ENCODE results near the gene RYR2. TPM values are rescaled to one million over a fixed set of nuclear protein-coding genes. Genes with fewer than 3 reads are reported as not detected.

The RYR2 gene
- total and polyA plus RNA-seq, 2 experiments from 2014 or later = 0.50 to 0.95 TPM

DNA sequence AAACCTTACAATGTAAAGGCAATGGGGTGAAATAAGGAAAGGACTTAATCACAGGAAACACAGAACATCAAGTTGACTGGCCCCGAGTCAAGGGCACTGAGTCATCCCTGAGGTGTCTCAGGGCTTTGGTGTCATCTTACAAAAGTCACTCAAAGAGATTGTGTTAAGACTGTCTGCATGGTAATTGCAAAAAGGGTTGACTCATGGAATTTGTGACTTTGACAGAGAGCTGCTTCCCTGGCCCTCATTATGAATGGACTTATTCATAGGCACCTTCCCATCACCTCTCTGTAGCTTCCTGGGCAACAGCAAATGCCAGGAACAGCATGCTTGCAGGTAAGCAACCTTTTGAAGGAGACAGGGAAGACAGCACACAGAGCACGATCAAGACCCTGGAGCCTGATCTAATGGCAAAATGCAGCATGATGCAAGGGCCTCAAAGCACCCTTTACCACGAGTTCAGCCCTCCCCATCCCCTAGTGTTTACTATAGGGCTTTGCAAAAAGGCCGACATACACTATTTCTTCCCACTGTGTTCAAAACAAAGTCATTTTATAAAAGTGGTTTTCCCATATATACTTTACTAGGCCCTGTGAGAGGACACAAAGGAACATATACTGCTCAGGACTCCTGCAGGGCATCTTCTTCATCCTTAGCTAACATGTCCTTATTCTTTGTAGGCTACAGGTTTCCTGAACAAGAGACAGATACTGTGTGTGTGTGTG lies 831.7 kb downstream of the RYR2 start:
- Histone ChIP-seq H3K4me3 (no peak overlapping the region), H3K27ac (no peak overlapping the region), H3K36me3 (replicated peaks; ENCODE audit: insufficient read depth, low read depth) (no peaks in the 10 kb centered on the region), H4K20me1 (ENCODE audit: insufficient read depth, poor library complexity, severe bottlenecking) (no peaks in the 10 kb centered on the region), H3K4me1 (ENCODE audit: insufficient read depth) (no peaks in the 10 kb centered on the region), H3K27me3 (no peaks in the 10 kb centered on the region), H2AFZ (no peak overlapping the region), H3K9me3 (ENCODE audit: low read depth) (no peaks in the 10 kb centered on the region), H3K9me2 (replicated peaks; ENCODE audit: insufficient read depth) (no peaks in the 10 kb centered on the region), H3K4me2 (no peak overlapping the region), H3K79me2 (no peaks in the 10 kb centered on the region)
- 60% methylated on average over 4 of the region's 4 CpGs for WGBS (ENCODE audit: low lambda C conversion rate, missing lambda C conversion rate)
- TF ChIP-seq CTCF (IDR thresholded peaks at IDR 0.05; ENCODE audit: poor library complexity) (no peak), EZH2 (IDR thresholded peaks at IDR 0.05; ENCODE audit: borderline replicate concordance) (no peak), EZH2phosphoT487 (IDR thresholded peaks at IDR 0.05; ENCODE audit: low read depth, severe bottlenecking, unreplicated experiment) (no peak)
- DNase-seq (ENCODE audit: low spot score) = peak; percentile 58

GRCh38 chr1:237875291-237875690 lies 833.3 kb downstream of the RYR2 start:
- Histone ChIP-seq H3K79me2 (no peaks in the 10 kb centered on the region), H3K4me3 (no peak overlapping the region), H3K36me3 (replicated peaks; ENCODE audit: insufficient read depth, low read depth) (no peaks in the 10 kb centered on the region), H3K9me3 (ENCODE audit: low read depth) (no peaks in the 10 kb centered on the region), H2AFZ (no peak overlapping the region), H3K9me2 (replicated peaks; ENCODE audit: insufficient read depth) (no peaks in the 10 kb centered on the region), H3K27ac (no peak overlapping the region), H3K4me2 (no peak overlapping the region), H3K4me1 (ENCODE audit: insufficient read depth) (no peaks in the 10 kb centered on the region), H3K27me3 (no peaks in the 10 kb centered on the region), H4K20me1 (ENCODE audit: insufficient read depth, poor library complexity, severe bottlenecking) (no peaks in the 10 kb centered on the region)
- no peak for DNase-seq (ENCODE audit: low spot score)
- no peak for TF ChIP-seq EZH2 (IDR thresholded peaks at IDR 0.05; ENCODE audit: borderline replicate concordance)
- TF ChIP-seq EZH2phosphoT487 (IDR thresholded peaks at IDR 0.05; ENCODE audit: low read depth, severe bottlenecking, unreplicated experiment) = no peak
- 94% methylated on average over 8 of the region's 8 CpGs for WGBS (ENCODE audit: low lambda C conversion rate, missing lambda C conversion rate)

DNA sequence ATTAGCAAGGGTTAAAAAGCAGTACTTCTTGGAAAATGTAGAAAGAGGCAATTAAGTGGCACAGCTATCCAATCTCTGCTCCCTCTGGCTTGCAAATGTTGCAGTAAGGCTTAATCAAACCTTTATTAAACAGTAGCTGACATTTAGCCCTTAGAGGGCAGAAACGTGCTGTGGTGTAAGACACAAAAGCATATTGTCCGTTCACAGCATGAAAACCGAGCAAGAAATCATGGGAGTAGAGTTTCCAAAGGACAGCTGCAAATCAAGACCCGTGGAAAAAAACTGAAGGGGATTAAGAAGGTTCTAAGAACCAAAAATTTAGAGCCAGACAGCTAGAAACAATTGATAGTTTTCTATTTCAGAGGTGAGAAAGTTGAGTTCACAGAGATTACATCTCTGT lies 835.6 kb downstream of the RYR2 start:
- H3K9me2 ChIP-seq (replicated peaks; ENCODE audit: insufficient read depth) = no peaks in the 10 kb centered on the region
- no peak overlapping the region for H3K27ac ChIP-seq
- H4K20me1 ChIP-seq (ENCODE audit: insufficient read depth, poor library complexity, severe bottlenecking) = no peaks in the 10 kb centered on the region
- H3K27me3 ChIP-seq = no peaks in the 10 kb centered on the region
- H3K36me3 ChIP-seq (replicated peaks; ENCODE audit: insufficient read depth, low read depth) = no peaks in the 10 kb centered on the region
- H2AFZ ChIP-seq = no peak overlapping the region
- DNase-seq (ENCODE audit: low spot score) = no peak
- H3K4me2 ChIP-seq = no peak overlapping the region
- no peak for TF ChIP-seq EZH2 (IDR thresholded peaks at IDR 0.05; ENCODE audit: borderline replicate concordance)
- no peak for TF ChIP-seq CTCF (IDR thresholded peaks at IDR 0.05; ENCODE audit: poor library complexity)
- TF ChIP-seq EZH2phosphoT487 (IDR thresholded peaks at IDR 0.05; ENCODE audit: low read depth, severe bottlenecking, unreplicated experiment) = no peak
- WGBS (ENCODE audit: low lambda C conversion rate, missing lambda C conversion rate) = 72% methylated on average over 4 of the region's 4 CpGs
- H3K79me2 ChIP-seq = no peaks in the 10 kb centered on the region
- H3K4me1 ChIP-seq (ENCODE audit: insufficient read depth) = no peaks in the 10 kb centered on the region
- no peaks in the 10 kb centered on the region for H3K9me3 ChIP-seq (ENCODE audit: low read depth)
- H3K4me3 ChIP-seq = no peak overlapping the region

DNA sequence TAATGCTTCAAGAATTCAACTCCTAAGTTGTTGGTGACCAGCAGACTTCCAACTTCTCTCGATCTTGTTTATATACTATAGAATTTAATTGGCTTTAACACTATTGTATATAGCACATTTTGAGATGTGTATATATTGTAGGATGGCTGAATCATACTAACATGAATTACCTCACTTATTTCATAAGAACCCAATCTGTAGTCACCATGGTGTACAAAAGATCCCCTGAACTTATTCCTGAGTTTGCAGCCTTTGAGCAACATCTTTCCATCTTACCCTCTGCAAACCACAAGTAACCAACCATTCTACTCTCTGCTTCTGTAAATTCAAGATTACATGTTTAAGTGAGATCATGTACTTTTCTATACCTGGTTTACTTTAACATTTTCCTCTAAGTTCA lies 836.4 kb downstream of the RYR2 start:
- H2AFZ ChIP-seq = no peak overlapping the region
- no peaks in the 10 kb centered on the region for H3K9me3 ChIP-seq (ENCODE audit: low read depth)
- DNase-seq (ENCODE audit: low spot score) = no peak
- no peak overlapping the region for H3K4me3 ChIP-seq
- H3K27me3 ChIP-seq = no peaks in the 10 kb centered on the region
- 80% methylated on average over 1 of the region's 1 CpG for WGBS (ENCODE audit: low lambda C conversion rate, missing lambda C conversion rate)
- no peak overlapping the region for H3K4me2 ChIP-seq
- H4K20me1 ChIP-seq (ENCODE audit: insufficient read depth, poor library complexity, severe bottlenecking) = no peaks in the 10 kb centered on the region
- H3K27ac ChIP-seq = no peak overlapping the region
- TF ChIP-seq CTCF (IDR thresholded peaks at IDR 0.05; ENCODE audit: poor library complexity) (no peak), EZH2 (IDR thresholded peaks at IDR 0.05; ENCODE audit: borderline replicate concordance) (no peak), EZH2phosphoT487 (IDR thresholded peaks at IDR 0.05; ENCODE audit: low read depth, severe bottlenecking, unreplicated experiment) (no peak)
- H3K9me2 ChIP-seq (replicated peaks; ENCODE audit: insufficient read depth) = no peaks in the 10 kb centered on the region
- no peaks in the 10 kb centered on the region for H3K4me1 ChIP-seq (ENCODE audit: insufficient read depth)
- H3K79me2 ChIP-seq = no peaks in the 10 kb centered on the region
- no peaks in the 10 kb centered on the region for H3K36me3 ChIP-seq (replicated peaks; ENCODE audit: insufficient read depth, low read depth)

Measured in hepatocyte (in vitro differentiated cells).